HuH-7.5 (cell line): ENCODE results near the gene CTSL.

Experiments used
- DNase-seq: peaks from one replicate; pipeline ENCODE4 v3.0.0; 2011; ENCODE audit warnings: low spot score

CTSL gene

DNA sequence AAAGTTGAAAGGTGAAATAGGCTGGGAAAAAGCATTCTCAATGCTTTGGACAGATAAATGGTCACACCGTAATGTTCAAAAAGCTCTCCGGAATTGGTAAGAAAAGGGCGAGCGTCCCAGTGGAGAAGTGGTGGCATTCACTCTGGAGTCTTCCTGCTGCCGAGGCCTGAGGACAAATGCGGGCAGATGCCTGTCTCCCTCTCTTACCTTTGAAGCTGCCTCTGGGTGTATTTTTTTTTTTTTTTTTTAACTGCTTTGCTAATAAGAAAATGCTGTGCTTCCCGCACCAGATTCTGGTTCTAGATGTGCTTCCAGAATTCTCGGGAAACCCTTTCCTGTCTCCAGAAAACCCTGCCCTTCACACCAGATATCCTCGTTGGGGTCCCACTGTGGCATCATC is 24.4 kb upstream of the CTSL start:
- no peak for DNase-seq

DNA sequence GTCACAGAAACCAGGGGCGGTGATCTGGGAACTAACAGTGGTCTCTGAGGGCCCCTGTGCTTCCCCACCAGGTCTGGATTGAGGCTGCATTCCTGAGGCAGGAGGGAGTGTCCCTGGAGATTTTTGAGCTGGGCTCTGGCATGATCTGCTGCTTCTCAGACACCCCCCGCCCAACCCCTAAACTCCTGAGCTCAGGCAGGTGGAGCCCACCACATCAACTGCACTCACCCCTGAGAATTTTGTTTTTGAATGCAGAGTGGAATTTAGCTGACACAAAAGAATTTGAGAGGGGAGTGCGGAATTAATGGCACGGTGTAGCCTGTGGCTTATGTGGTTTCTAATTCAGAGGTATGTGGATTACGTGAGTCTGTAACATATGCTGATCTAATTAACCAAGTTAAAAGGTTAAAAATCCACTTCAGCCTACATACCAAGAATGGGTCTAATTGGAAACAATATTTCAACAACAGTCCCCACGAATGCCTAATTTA is 23.9 kb upstream of the CTSL start:
- DNase-seq, result no peak

DNA sequence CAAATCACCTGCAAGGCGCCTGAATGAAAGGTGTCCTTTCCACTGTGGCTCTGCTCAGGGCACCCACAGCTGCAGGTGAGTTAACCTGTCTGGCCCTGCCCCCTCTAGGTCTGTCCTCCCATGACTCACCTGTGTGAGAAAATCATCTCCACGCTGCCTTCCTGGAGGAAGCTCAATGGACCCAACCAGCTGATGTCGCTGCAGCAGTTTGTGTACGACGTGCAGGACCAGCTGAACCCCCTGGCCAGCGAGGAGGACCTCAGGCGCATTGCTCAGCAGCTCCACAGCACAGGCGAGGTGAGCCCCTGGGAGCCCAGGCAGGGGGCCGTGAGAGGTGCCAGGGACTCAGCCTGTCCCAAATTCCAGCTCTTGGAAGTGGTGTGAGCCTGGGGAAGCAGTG is 23.0 kb upstream of the CTSL start:
- DNase-seq, result no peak

DNA sequence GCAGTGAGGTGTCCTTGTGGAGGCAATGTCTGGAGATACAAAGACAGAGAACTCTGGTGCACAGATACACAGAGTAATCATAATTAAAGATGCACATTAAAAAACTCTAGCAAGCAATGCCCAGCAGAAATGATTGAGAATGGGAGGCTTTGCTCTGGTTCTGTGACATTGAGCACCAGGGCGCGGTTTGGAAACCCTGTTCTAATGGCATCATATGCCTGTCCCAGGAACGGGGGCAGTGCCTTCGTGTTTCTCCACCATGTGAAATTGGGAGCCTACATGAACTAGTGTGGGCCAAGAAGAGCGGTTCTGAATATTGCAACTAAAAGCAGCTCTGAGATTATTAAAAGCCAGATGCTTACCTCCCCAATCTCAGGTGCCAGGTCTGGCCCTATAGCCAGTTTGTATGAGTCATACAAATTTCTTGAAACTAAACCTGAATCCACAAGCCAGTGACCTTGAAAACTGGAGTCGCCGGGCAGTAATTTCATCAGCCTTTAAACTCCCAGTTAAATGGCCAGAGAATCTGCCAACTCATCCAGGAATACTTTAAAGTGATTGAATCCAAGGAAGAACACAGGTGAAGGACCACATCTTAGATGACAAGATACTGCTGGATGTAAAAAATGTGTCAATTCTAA is 22.2 kb upstream of the CTSL start:
- no peak for DNase-seq

DNA sequence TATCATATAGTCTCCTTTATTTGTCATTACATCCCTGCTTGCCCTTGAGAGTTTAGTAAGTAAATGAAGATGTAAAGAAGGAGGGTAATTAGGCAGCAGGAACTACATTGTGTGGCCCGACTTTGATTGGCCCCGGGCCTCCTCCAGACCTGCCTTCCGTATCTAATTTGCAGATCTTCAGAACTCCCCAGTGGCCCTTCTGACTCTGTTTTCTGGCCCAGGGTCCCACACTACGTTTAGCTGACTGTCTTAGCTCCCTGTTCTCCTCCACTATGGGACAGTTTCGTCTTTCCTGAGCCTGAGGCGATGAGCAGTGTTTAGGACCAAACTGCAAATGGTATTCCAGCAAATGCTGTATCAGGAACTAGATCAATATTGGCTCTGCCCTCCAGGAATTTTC is 21.6 kb upstream of the CTSL start:
- DNase-seq, result no peak

DNA sequence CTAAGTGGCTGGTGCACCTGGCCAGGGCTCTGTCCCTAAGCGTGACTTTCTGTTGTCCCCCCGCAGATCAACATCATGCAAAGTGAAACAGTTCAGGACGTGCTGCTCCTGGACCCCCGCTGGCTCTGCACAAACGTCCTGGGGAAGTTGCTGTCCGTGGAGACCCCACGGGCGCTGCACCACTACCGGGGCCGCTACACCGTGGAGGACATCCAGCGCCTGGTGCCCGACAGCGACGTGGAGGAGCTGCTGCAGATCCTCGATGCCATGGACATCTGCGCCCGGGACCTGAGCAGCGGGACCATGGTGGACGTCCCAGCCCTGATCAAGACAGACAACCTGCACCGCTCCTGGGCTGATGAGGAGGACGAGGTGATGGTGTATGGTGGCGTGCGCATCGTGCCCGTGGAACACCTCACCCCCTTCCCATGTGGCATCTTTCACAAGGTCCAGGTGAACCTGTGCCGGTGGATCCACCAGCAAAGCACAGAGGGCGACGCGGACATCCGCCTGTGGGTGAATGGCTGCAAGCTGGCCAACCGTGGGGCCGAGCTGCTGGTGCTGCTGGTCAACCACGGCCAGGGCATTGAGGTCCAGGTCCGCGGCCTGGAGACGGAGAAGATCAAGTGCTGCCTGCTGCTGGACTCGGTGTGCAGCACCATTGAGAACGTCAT is 19.7 kb upstream of the CTSL start:
- DNase-seq, result no peak

DNA sequence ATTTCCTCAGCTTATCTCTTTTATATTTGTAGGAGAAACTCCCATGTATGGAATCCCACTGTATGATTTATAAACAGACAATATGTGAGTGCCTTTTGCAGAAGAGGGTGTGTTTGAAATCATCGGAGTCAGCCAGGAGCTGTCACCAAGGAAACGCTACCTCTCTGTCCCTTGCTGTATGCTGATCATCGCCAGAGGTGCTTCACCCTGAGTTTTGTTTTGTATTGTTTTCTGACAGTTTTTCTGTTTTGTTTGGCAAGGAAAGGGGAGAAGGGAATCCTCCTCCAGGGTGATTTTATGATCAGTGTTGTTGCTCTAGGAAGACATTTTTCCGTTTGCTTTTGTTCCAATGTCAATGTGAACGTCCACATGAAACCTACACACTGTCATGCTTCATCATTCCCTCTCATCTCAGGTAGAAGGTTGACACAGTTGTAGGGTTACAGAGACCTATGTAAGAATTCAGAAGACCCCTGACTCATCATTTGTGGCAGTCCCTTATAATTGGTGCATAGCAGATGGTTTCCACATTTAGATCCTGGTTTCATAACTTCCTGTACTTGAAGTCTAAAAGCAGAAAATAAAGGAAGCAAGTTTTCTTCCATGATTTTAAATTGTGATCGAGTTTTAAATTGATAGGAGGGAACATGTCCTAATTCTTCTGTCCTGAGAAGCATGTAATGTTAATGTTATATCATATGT is 18.0 kb upstream of the CTSL start:
- no peak for DNase-seq

DNA sequence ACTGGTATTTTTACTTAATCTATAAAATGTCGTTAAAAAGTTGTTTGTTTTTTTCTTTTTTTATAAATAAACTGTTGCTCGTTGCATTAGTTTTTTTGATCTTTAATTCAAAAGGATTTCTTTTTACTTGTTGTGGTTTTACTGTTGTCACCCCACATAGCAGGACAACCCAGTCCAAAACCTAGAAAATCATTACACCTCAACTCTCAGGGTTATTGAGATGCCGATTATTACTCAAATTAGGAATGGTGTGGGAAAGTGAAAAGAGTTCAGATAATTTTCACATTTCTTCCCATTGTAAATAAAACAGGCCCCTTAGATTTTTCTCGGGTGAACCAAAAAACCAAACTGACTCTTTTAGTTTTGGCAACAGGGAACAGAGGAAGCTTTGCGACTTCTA is 17.4 kb upstream of the CTSL start:
- DNase-seq, result no peak

DNA sequence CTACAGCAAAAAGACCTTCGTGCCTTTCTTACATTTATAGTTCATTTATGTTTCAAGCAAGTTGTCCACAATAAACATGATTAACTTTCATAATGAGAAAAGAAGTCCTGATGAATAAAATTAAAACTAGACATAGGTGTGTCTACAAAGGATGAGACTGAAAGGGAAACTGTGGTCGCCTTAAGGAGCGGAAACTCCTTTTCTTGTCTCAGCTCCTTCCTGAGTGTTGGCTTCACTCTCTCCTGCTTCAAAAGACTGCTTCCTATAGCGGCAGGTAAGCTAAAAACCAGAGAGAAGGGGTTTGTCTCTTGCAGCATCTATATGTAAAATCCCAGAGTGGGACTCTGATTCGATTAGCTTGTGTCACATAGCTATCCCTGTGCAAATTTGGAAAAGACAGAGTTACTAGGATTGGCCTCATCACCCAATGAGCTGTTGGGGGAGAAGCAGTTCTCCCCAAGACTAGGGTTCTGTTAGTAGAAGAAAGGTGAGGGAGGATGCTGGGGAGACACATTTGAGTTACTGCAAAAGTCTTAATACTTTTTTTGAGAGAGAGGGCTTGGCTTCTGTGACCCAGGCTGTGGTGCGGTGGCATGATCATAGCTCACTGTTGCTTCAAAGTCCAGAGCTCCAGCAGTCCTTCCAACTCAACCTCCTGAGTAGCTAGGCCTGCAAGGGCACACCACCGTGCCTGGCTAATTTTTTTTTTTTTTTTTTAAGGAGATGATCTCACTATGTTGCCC is 16.8 kb upstream of the CTSL start:
- no peak for DNase-seq

DNA sequence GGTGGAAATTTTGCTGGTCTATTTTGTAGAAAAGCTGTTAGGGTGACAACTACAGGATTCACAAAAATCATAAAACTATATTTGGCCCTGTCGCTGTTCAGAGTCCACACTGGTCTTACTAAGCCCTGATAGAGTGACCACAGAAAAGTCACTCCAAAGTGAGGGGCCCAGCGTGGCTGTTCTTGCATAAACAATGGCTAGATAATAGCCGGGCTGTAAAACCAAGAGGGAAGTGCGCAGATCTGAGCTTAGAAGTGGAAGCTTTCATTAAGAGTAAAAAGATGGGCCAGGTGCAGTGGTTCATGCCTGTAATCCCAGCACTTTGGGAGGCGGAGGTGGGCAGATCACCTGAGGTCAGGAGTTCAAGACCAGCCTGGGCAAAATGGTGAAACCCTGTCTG is 15.5 kb upstream of the CTSL start:
- no peak for DNase-seq

DNA sequence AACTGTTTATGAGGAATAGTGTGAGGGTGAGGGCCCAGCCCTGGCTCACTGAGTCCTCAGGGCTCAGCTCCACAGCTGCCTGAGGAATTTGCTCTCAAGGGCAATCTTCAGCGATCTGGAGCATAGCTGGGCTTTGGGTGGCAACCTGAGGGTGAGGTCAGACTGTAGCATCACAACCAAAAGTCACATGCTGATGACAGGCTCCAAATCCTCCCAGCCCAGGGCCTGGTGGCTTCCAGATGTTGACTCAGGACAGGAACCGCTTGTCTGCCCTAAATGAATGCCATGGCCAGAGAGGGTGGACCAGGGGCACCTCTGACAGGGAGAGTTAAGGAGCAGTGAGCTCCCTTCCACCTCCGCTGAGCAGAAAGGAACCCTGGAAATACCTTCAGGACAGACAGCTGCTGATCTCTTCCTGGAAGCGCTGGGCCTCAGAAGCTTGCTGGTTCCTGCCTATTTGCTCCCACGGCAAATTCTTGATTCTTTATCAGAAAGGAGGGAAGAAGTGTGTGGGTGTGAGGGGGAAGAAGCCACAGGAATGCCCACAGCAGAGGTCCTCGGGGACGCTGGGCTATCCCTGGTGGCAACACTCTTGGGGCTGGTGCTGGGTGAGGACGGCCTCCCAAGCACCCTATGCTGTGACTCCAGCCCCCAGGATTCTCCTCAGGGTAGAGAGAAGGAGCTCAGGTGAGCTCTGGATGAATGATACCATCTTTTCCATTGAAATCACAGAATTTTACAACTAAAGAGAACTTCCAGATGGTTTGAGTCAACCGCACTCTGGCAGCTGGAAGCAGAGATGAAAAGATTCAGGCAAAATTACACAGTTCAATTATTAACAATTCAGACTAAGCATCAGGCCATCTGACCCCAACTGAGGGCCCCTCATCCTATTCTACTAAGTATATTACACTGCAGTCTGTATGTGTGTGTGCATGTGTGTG is 13.8 kb upstream of the CTSL start:
- no peak for DNase-seq

DNA sequence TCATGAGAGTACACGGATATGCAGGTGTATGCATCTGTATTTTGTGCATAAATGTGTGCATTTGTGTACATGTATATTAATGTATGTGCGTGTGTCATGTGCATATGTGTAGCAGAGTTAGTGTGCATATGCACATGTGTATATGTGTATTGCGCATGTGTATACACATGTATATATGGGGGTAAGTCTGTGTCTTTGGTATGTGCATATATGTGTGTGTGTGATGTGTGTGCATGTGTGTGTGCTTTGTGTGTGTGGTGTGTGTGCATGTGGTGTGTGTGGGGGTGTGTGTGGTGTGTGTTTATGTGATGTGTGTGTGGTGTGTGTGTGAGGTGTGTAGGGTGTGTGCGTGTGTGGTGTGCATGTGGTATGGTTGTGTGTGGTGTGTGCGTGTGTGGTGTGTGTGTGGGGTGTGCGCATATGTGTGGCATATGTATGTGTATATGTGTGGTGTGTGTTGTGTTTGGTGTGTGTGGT is 13.1 kb upstream of the CTSL start:
- no peak for DNase-seq

DNA sequence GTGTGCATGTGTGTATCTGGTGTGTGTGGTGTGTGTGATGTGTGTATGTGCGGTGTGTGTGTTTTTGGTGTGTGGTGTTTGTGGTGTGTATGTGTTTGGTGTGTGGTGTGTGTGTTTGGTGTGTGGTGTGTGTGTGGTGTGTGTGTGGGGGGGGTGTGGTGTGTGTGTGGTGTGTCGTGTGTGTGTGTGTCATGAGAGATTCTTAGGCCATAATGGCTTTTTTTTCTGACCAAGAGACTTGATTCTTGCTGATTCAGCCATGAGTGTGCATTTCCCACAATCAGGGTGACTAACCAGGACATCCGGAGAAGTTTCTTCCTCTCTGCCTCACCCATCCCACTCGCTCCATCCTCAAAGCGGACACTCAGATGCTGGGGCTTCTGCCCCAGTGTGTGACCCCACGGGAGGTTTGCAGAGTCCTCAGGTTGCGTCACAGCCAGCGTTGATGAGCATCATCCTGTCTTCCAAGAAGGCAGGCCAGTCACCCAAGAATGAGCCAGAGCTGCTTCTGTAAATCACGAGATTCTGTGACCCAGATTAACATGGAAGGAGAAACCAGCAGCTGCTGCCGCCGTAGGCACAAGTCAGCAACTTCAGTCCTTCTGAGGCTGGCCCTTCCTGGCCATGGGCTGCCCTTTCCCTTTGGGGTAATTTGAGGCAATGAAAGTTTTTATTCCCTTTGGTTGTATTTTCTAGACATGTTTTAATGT is 12.5 kb upstream of the CTSL start:
- DNase-seq, result no peak

DNA sequence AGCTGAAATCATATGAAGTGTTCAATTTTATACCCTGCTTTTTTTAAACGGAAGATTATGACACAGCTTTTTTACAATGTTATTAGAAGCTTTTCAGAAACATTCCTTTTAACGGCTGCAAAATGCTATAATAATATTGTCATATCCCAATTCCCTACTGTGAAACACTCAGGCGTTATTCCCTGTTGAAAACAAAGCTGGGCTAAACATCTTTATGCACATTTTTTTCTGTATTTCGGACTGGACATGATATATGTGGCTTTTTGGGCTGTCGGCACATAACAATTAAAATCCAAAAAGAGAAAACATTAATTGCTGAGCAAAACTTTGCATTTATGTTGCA is 12.0 kb upstream of the CTSL start:
- DNase-seq, result no peak

DNA sequence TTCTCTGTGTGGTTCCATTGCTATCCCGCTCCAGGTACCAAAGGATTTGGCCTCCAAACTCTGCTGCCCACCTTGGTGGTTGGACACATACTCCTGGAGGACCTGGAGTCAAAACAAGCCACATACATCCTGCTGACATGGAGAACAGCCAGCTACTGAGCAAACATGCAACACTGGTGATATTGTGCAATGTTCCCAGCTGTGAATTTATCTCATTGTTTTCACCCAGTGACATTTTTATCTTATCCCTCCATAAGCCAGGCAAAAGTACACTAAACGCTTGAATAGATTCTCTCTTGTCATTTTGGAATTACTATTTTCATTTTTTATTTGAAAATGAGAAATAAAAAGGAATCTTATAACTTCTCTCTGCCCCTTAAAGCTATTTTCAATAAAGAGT is 11.1 kb upstream of the CTSL start:
- DNase-seq, result peak; percentile 78

DNA sequence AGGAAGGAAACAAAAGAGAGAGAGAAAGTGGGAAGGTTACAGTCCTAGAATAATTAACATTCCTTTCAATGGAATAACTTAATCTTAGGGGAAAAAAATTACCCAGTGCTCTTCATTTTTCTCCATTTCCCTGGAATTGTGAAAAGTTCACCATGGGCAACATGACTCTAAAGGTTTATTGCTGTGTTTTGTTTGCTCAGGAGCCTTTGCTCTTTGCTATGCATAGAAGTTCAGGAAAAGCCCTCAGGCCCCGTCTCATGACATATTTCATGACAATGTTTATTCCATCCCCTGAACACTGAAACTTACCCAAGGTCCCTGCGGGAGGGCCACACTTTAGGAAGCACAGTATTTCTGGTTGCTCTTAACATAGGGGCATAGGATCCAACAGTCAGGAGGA is 9.8 kb upstream of the CTSL start:
- peak; percentile 18 for DNase-seq

DNA sequence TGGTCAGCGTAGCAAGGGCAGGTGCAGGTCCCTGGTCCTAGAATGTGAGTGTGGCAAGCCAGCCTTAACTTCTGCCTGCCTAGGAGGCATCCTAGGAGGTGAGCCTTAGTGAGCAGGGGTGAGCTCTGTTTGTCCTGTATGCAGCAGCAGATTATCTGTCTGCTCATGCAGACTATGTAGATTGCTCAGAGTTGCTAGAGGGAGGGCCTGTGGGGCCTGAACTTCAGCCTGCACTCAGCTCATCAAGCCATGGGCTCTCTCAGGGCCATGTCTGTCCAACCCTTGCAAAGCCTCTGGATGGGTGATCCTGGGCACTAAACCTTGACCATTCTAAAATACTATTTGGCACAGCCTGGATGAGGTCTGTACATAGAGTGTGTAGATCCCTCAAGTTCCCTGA is 8.5 kb upstream of the CTSL start:
- DNase-seq, result no peak

DNA sequence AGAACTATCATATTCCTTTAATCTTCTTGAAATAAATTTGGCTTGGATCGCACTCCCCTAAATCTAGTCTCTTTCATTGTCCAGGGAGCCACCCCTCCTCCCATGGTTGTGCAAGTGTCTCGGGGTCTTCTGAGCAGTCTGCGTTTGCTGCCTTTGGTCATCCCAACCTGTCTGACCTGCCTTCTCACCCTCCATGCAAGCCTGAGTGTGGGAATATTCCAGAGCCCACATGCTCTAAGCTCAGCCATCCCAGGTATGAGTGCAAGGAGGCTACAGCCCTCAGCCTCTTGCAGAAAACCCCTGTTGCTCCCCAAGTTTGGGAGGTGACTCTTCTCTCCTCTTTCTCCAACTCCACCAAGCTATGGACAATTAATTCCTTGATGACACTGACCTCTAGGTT is 7.7 kb upstream of the CTSL start:
- no peak for DNase-seq

DNA sequence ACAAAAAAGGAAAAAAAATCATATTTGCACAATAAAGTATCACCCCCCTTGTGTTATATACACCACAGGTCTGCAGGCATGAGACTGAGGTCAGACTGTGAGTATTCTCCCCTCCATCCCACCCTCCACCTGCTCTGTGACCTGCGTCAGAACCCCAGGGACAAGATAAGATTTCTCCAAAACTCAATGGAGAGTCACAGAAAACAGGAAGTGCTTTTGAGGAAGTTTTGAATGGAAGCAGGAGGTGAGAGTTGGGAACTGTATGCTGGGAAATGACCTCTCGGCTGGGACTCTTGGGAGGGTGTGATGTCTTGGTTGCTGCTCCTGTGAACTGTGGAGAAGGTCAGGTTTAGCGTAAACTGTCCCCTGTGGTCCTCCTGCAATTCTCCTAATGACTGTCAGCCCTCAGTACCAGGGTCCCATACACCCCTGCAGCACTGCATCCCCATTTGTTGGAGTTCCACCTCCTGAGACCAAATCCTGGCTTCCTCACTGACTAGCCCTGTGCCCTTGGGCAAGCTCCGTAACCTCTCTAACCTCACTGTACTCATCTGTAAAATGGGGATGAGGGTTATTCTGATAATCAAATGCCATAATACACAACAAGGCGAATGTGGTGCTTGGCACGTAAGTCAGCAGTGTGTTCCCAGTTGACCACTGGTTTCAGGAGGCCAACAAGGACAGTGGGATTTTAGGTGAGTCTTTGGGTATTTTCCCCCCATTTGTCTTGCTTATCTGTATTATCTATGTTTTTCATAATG is 6.9 kb upstream of the CTSL start:
- DNase-seq, result no peak

DNA sequence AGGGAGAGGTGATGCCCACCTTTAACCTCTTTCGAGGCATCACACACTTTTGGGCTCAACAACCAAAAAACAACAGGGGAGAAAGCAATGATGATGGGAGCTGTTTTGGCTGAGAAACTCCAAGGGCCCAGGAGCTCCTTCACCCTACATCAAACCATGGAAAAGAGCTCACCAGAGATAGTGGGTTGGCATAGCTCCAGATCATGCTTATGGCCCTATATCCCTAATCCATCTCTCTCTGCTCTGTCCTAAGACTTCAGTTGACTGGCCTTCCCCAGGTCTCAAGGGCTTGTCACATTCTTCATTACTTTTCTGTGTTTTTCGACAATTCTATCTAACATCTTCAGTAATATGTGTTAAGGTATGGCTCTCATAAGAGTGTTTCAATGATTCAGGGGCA is 5.7 kb upstream of the CTSL start:
- DNase-seq, result no peak
